ENCODE data around the gene STIM1. TPM values are rescaled to one million over a fixed set of nuclear protein-coding genes. Genes with fewer than 3 reads are reported as not detected.

The STIM1 gene
- total RNA-seq, 1 experiment from 2014 or later: 93.6 TPM

- in situ Hi-C loops (cut with HindIII; ENCODE audit: low pct_unique_long_range_greater_than_20kb, low sequenced_read_pairs) (no loop called here), intact Hi-C loops (cut with micrococcal nuclease; ENCODE audit: unreplicated experiment) (no loop called here)
- ChIA-PET CTCF (no interaction called here), POLR2A (no interaction called here)
- Histone ChIP-seq H3K27me3 (ENCODE audit: control insufficient read depth, insufficient read depth, low read length) (no peaks in the 10 kb centered on the region), H3K36me3 (ENCODE audit: control insufficient read depth, insufficient read depth, low read length) (no peaks in the 10 kb centered on the region), H3K27ac (ENCODE audit: low read length) (no peak overlapping the region), H3K4me1 (ENCODE audit: control insufficient read depth, insufficient read depth, low read length) (peaks cover 19% of the 10 kb centered on the region; the same call in 1 of the 2 replicates), H3K9me3 (ENCODE audit: control insufficient read depth, insufficient read depth, low read depth, low read length) (no peaks in the 10 kb centered on the region), H3K4me3 (ENCODE audit: low read depth in 2 of 2, low read length in 2 of 2) (no peak overlapping the region)
- no TSS peak for BruUV-seq (replicated peaks)
- TF ChIP-seq CTCF (IDR thresholded peaks at IDR 0.05): no peak
- no peak for TF ChIP-seq REST (IDR thresholded peaks at IDR 0.05; ENCODE audit: insufficient read depth in 1 of 2, low read depth in 2 of 2, low read length in 1 of 2)
- no peak for TF ChIP-seq POLR2AphosphoS5 (IDR thresholded peaks at IDR 0.05; ENCODE audit: low read depth, low read length)
- no peak for TF ChIP-seq SIN3A (IDR thresholded peaks at IDR 0.05; ENCODE audit: borderline replicate concordance, insufficient read depth, low read depth, low read length)
- TF ChIP-seq TCF7L2 (IDR thresholded peaks at IDR 0.05; ENCODE audit: low read depth, low read length): no peak
- DNase-seq (ENCODE audit: low read depth, low spot score): no peak
- no peak for ATAC-seq
These were observed 36.7 kb downstream of the STIM1 start for GRCh38 chr11:3892156-3892555.

DNA sequence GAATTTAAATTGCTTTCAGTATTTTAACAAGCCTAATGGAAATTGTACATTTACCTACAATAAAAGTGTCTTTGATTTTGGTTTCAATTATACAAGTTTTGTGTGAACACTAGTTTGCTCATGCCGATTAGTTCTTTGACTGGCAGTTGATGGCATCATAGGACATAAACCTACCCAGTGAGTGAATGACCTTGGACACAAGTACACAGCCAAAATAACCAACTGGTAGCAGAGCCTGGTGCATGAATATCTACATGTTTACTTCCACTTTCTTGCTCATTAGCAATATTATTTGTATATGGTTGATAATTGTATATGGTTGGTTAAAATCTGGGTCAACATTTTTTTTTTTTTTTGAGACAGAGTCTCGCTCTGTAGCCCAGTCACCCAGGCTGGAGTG is 37.8 kb downstream of the STIM1 start:
- no peak overlapping the region for H3K27ac ChIP-seq (ENCODE audit: low read length)

More for the DNA sequence above, 37.8 kb downstream of the STIM1 start:
- Histone ChIP-seq H3K9me3 (ENCODE audit: control insufficient read depth, insufficient read depth, low read depth, low read length) (no peaks in the 10 kb centered on the region), H3K4me1 (ENCODE audit: control insufficient read depth, insufficient read depth, low read length) (peaks cover 19% of the 10 kb centered on the region; the same call in 1 of the 2 replicates), H3K27me3 (ENCODE audit: control insufficient read depth, insufficient read depth, low read length) (no peaks in the 10 kb centered on the region), H3K36me3 (ENCODE audit: control insufficient read depth, insufficient read depth, low read length) (no peaks in the 10 kb centered on the region), H3K4me3 (ENCODE audit: low read depth in 2 of 2, low read length in 2 of 2) (no peak overlapping the region)
- TF ChIP-seq TCF7L2 (IDR thresholded peaks at IDR 0.05; ENCODE audit: low read depth, low read length): no peak
- TF ChIP-seq SIN3A (IDR thresholded peaks at IDR 0.05; ENCODE audit: borderline replicate concordance, insufficient read depth, low read depth, low read length): no peak
- TF ChIP-seq CTCF (IDR thresholded peaks at IDR 0.05): no peak
- no peak for TF ChIP-seq REST (IDR thresholded peaks at IDR 0.05; ENCODE audit: insufficient read depth in 1 of 2, low read depth in 2 of 2, low read length in 1 of 2)
- TF ChIP-seq POLR2AphosphoS5 (IDR thresholded peaks at IDR 0.05; ENCODE audit: low read depth, low read length): no peak
- ATAC-seq (no peak), DNase-seq (ENCODE audit: low read depth, low spot score) (no peak)
- intact Hi-C loops (cut with micrococcal nuclease; ENCODE audit: unreplicated experiment): no loop called here
- CTCF ChIA-PET: interaction anchor here (0.7 kb wide), 1 partner anchor 731 kb away, joined by 4 read pairs; no protein-coding TSS in a partner anchor
- POLR2A ChIA-PET: interaction anchor here (0.8 kb wide), 1 partner anchor 13 kb away, joined by 6 read pairs; no protein-coding TSS in a partner anchor
- BruUV-seq (replicated peaks): no TSS peak
- in situ Hi-C loops (cut with HindIII; ENCODE audit: low pct_unique_long_range_greater_than_20kb, low sequenced_read_pairs): no loop called here

All from Panc1 (cell line).